H1 (cell line): ENCODE data around the gene RPSA. TPM values are rescaled to one million over a fixed set of nuclear protein-coding genes. Genes with fewer than 3 reads are reported as not detected.

Experiments
- HDAC6 ChIP-seq: IDR thresholded peaks from one replicate; pipeline ENCODE4 v1.7.1; 2012; ENCODE audit warnings: low read depth, mild to moderate bottlenecking, inconsistent platforms, low read length, moderate library complexity
- TAF1 ChIP-seq: IDR thresholded peaks from 2 replicates; pipeline ENCODE4 v1.6.1; 2011; ENCODE audit warnings: mild to moderate bottlenecking, low read depth, low read length
- polyA plus RNA-seq, 7 experiments: library from polyadenylated mRNA; depleted of rRNA in 3 of 7; stranded (reverse) in 5 of 7; unstranded in 2 of 7; fragments of >200 nt in 5 of 7; fragments of 200-250 nt in 2 of 7; gene quantifications; 1 replicate in 5 of 7; 2 replicates in 1 of 7; 4 replicates in 1 of 7; pipeline versions ENCODE4 v1.2.1 to v1.2.3, GENCODE V29; 2011 to 2013; ENCODE audit warnings: missing spikeins in 2 of 7, mixed read lengths in 2 of 7
- total RNA-seq: library from RNA; stranded (reverse); fragmentation: NEBNext Ultra II Directional; extraction: Animal tissue kit (Norgen Biotek cat#: 25700); gene quantifications from 2 replicates; pipeline ENCODE4 v1.2.1, GENCODE V29; 2021

RPSA gene
- total and polyA plus RNA-seq, 2 of the 8 experiments (the other 6 are each of a cell fraction or from before 2014, with no cell fraction given), result 2,661 to 7,468 TPM

DNA sequence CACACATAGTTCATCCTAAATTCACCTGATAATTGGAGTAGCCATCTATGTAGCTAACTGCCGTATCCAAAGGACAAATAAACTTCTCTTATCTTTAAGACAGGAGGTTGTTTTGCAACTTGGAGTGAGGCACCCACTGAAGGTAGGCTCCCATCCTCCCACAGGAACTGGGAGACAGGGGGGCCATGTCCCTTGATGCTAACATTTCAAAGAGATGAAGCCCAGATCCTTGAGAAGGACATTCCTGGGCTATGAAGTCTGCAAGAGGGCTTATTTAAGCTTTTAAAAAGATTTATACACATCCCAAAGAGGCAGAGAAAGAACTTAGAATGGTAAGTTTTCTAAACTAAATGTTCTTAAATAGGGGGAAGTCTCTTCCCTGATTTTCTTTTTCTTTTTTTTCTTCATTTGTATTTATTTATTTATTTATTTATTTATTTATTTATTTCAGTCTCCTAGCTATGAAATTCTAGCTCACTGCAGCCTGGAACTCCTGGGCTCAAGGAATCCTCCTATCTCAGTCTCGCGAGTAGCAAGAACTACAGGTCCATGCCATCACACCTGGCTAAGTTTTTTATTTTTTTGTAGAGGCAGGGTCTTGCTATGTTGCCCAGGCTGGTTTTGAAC, 48.2 kb downstream of the RPSA start (continued):
- no peak for TF ChIP-seq HDAC6
- TF ChIP-seq TAF1, result no peak
